HepG2 (cell line): Measurements from ENCODE around the gene ZBTB7B. TPM values are rescaled to one million over a fixed set of nuclear protein-coding genes. Genes with fewer than 3 reads are reported as not detected.

Experiments
- ARID5B ChIP-seq: IDR thresholded peaks from 2 replicates; pipeline ENCODE4 v1.4.0; 2020; ENCODE audit warnings: mild to moderate bottlenecking, missing genetic modification reagents
- BHLHE40 ChIP-seq: IDR thresholded peaks from 2 replicates; pipeline ENCODE4 v1.6.1; 2011; ENCODE audit warnings: low read length, improper control_type of control experiment
- DPF2 ChIP-seq: sonication (generic); formaldehyde crosslinking; IDR thresholded peaks from 2 replicates; pipeline ENCODE4 v1.4.0; 2020; ENCODE audit warnings: mild to moderate bottlenecking, low read depth, missing genetic modification reagents, borderline replicate concordance
- DR1 ChIP-seq: sonication (generic); formaldehyde crosslinking; IDR thresholded peaks from 2 replicates; pipeline ENCODE4 v1.8.0; 2021; ENCODE audit warnings: mild to moderate bottlenecking, missing genetic modification reagents, inconsistent platforms
- HNRNPK ChIP-seq: fragments of 200-400 bp; formaldehyde crosslinking; IDR thresholded peaks from 2 replicates; pipeline ENCODE4 v1.6.1; 2018; ENCODE audit warnings: low read length, low read depth, moderate library complexity, mild to moderate bottlenecking; ENCODE audit not compliant: poor library complexity, severe bottlenecking
- KDM3A ChIP-seq: IDR thresholded peaks from 2 replicates; pipeline ENCODE4 v1.6.1; 2018; ENCODE audit warnings: low read depth, missing compliant biosample characterization
- KDM5B ChIP-seq: sonication (generic); formaldehyde crosslinking; IDR thresholded peaks from 2 replicates; pipeline ENCODE4 v1.4.0; 2020; ENCODE audit warnings: missing genetic modification reagents, mild to moderate bottlenecking, borderline replicate concordance
- MAFK ChIP-seq, 2 experiments: IDR thresholded peaks in 1 of 2; conservative IDR thresholded peaks in 1 of 2; 2 replicates each; pipeline ENCODE4 v1.6.1; 2011; ENCODE audit warnings: improper control_type of control experiment in 2 of 2, low read length in 2 of 2
- NKX3-1 ChIP-seq: sonication (generic); formaldehyde crosslinking; IDR thresholded peaks from 2 replicates; pipeline ENCODE4 v1.5.0; 2020; ENCODE audit warnings: missing genetic modification reagents
- NR2F6 ChIP-seq, 2 experiments: IDR thresholded peaks; 2 replicates each; pipeline ENCODE4 v1.6.1; 2016; ENCODE audit warnings: antibody characterized with exemption in 1 of 2, mild to moderate bottlenecking in 1 of 2
- RCOR2 ChIP-seq: IDR thresholded peaks from 2 replicates; pipeline ENCODE4 v1.6.1; 2016; ENCODE audit warnings: missing biosample characterization, missing genetic modification reagents
- ZBTB4 ChIP-seq: sonication (generic); formaldehyde crosslinking; IDR thresholded peaks from 2 replicates; pipeline ENCODE4 v1.4.0; 2020; ENCODE audit warnings: missing genetic modification reagents, mild to moderate bottlenecking, borderline replicate concordance
- ZFP37 ChIP-seq: sonication (generic); formaldehyde crosslinking; IDR thresholded peaks from 2 replicates; pipeline ENCODE4 v1.4.0; 2020; ENCODE audit warnings: missing genetic modification reagents, borderline replicate concordance
- ZFP90 ChIP-seq: sonication (generic); formaldehyde crosslinking; IDR thresholded peaks from 2 replicates; pipeline ENCODE4 v1.8.0; 2022; ENCODE audit warnings: missing genetic modification reagents, mild to moderate bottlenecking, inconsistent platforms, borderline replicate concordance
- ZMAT3 ChIP-seq: sonication (generic); formaldehyde crosslinking; conservative IDR thresholded peaks from 2 replicates; pipeline ENCODE4 v1.7.0; 2021; ENCODE audit warnings: missing genetic modification reagents
- ZNF207 ChIP-seq: fragments of 450-650 bp; IDR thresholded peaks from 2 replicates; pipeline ENCODE4 v1.6.1; 2016; ENCODE audit warnings: antibody characterized with exemption, borderline replicate concordance
- ZNF24 ChIP-seq: fragments of 450-650 bp; IDR thresholded peaks from 2 replicates; pipeline ENCODE4 v1.6.1; 2017; ENCODE audit warnings: antibody characterized with exemption, mild to moderate bottlenecking
- ZNF530 ChIP-seq: sonication (generic); formaldehyde crosslinking; IDR thresholded peaks from 2 replicates; pipeline ENCODE4 v1.5.0; 2020; ENCODE audit warnings: low read depth, mild to moderate bottlenecking, missing genetic modification reagents
- ZNF570 ChIP-seq: sonication (generic); formaldehyde crosslinking; IDR thresholded peaks from 2 replicates; pipeline ENCODE4 v1.4.0; 2020; ENCODE audit warnings: mild to moderate bottlenecking, missing genetic modification reagents, borderline replicate concordance
- ZNF615 ChIP-seq: sonication (generic); formaldehyde crosslinking; IDR thresholded peaks from 2 replicates; pipeline ENCODE4 v1.5.0; 2020; ENCODE audit warnings: mild to moderate bottlenecking, missing genetic modification reagents, borderline replicate concordance
- ZNF629 ChIP-seq: sonication (generic); formaldehyde crosslinking; conservative IDR thresholded peaks from 2 replicates; pipeline ENCODE4 v1.5.0; 2020; ENCODE audit warnings: missing genetic modification reagents
- ZSCAN31 ChIP-seq: sonication (generic); formaldehyde crosslinking; IDR thresholded peaks from 2 replicates; pipeline ENCODE4 v1.5.0; 2020; ENCODE audit warnings: low read depth, mild to moderate bottlenecking, missing genetic modification reagents
- polyA plus RNA-seq, 8 experiments: library from polyadenylated mRNA; depleted of rRNA in 3 of 8; stranded (reverse) in 7 of 8; unstranded in 1 of 8; fragments of >200 nt; fragmentation: Illumina TruSeq in 4 of 8; extraction: Trizol in 4 of 8; gene quantifications; 2 replicates each; pipeline versions ENCODE4 v1.2.1 to v1.2.3, GENCODE V29; 2011 to 2016; ENCODE audit warnings: low read depth in 4 of 8, missing spikeins in 1 of 8, mixed read lengths in 1 of 8; ENCODE audit not compliant: insufficient read depth in 1 of 8
- total RNA-seq, 5 experiments: library from RNA; depleted of rRNA; stranded (reverse); fragments of >200 nt; fragmentation: Illumina TruSeq; extraction: Trizol; gene quantifications; 2 replicates each; pipeline ENCODE4 v1.2.3, GENCODE V29; 2016; ENCODE audit warnings: low read depth in 1 of 5
- TF ChIP-seq, protein P1 (sequence below): sonication (generic); formaldehyde crosslinking; IDR thresholded peaks from 2 replicates; pipeline ENCODE4 v1.4.0; 2020; ENCODE audit warnings: mild to moderate bottlenecking, low read depth, missing genetic modification reagents

ZBTB7B gene
- total and polyA plus RNA-seq, 2 of the 13 experiments (the other 11 are each of a cell fraction or from before 2014, with no cell fraction given), result 15.5 to 17.5 TPM

DNA sequence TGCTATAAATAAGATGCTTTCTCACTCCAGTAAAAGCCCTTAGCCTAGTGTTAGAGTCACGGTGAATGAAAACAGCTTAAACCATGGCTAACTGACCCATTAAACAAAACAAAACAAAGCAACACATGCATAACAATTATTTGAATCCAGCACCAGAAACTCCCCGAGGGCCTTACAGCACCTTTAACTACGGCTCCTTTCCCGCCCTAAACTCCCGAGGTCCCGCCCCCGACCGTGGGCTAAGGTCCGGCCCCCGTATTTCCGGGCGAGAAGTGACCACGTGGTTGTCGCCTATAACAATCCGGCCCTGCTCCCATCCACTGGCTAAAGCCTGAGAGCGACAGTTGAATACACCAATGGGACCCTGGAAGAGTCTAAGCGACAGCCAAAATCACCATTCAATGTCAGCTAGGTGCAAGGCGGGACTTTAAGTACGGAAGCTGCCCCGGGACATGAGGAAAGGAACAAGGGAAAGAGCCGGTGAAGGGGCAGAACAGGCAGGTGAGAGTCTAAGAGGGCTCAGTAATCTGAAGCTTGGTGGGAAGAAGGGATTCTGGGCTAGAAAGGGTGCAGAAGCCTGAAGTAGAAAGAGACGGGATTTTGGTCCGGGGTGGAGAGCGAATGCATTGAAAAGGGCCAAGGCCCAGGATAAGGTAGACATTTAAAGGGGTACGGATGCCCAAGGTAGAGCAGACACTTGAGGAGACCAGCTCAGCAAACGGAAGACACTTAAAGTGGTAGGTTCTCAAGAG is 19.5 kb upstream of the ZBTB7B start, which contains the start of gene FLAD1 (continued):
- TF ChIP-seq RCOR2 (CRISPR knock-in tag) (no peak), HNRNPK (no peak), MAFK (conservative IDR thresholded peaks at IDR 0.05 in 1 of 2, IDR thresholded peaks at IDR 0.05 in 1 of 2; ENCODE audit: low read length in 2 of 2) (no peak), BHLHE40 (no peak), NR2F6 (IDR thresholded peaks at IDR 0.05) (no peak), NR2F6 (CRISPR knock-in tag; IDR thresholded peaks at IDR 0.05) (no peak), ZBTB4 (CRISPR knock-in tag) (no peak), ZNF570 (CRISPR knock-in tag) (no peak), NKX3-1 (CRISPR knock-in tag) (peak; percentile 75; the same call in 1 of the 2 replicates), ZNF615 (no peak), DR1 (CRISPR knock-in tag) (peak; percentile 59), KDM3A (no peak), ZFP37 (CRISPR knock-in tag) (no peak; the same call in 1 of the 2 replicates), DPF2 (CRISPR knock-in tag) (no peak), ZNF629 (CRISPR knock-in tag) (no peak), ZNF207 (no peak), ZNF24 (no peak), KDM5B (no peak), ZMAT3 (CRISPR knock-in tag) (no peak), ARID5B (CRISPR knock-in tag) (no peak), ZNF530 (CRISPR knock-in tag) (no peak), ZFP90 (CRISPR knock-in tag) (no peak), ZSCAN31 (CRISPR knock-in tag) (no peak)
- TF ChIP-seq, protein P1, sequence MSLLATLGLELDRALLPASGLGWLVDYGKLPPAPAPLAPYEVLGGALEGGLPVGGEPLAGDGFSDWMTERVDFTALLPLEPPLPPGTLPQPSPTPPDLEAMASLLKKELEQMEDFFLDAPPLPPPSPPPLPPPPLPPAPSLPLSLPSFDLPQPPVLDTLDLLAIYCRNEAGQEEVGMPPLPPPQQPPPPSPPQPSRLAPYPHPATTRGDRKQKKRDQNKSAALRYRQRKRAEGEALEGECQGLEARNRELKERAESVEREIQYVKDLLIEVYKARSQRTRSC (CRISPR knock-in tag), result no peak
